Osteocyte (in vitro differentiated cells): ENCODE results near the gene RABGAP1L. TPM values are rescaled to one million over a fixed set of nuclear protein-coding genes. Genes with fewer than 3 reads are reported as not detected.

ENCODE experiments used
- DNase-seq: peaks from one replicate; pipeline ENCODE4 v3.0.0; 2021; ENCODE audit warnings: mixed read lengths; ENCODE audit not compliant: unreplicated experiment; ENCODE audit errors: extremely low spot score
- H3K27ac Mint-ChIP-seq: one replicate; pipeline ENCODE4 v1.8.0; 2021; ENCODE audit warnings: mild to moderate bottlenecking, mixed read lengths; ENCODE audit not compliant: unreplicated experiment
- H3K27me3 Mint-ChIP-seq: one replicate; pipeline ENCODE4 v1.8.0; 2021; ENCODE audit warnings: mixed read lengths; ENCODE audit not compliant: unreplicated experiment
- H3K36me3 Mint-ChIP-seq: one replicate; pipeline ENCODE4 v1.8.0; 2021; ENCODE audit warnings: mixed read lengths; ENCODE audit not compliant: unreplicated experiment
- H3K4me1 Mint-ChIP-seq: one replicate; pipeline ENCODE4 v1.8.0; 2021; ENCODE audit warnings: mixed read lengths; ENCODE audit not compliant: unreplicated experiment
- H3K4me3 Mint-ChIP-seq: one replicate; pipeline ENCODE4 v1.8.0; 2021; ENCODE audit warnings: mild to moderate bottlenecking, moderate library complexity, mixed read lengths; ENCODE audit not compliant: unreplicated experiment
- H3K9me3 Mint-ChIP-seq: one replicate; pipeline ENCODE4 v1.8.0; 2021; ENCODE audit warnings: mixed read lengths; ENCODE audit not compliant: unreplicated experiment
- CTCF ChIP-seq: fragments of 200-600 bp; sonication (generic); IDR thresholded peaks from 2 replicates; pipeline ENCODE4 v1.5.0; 2021; ENCODE audit warnings: antibody characterized with exemption, mild to moderate bottlenecking, moderate library complexity
- total RNA-seq: library from RNA; stranded (reverse); gene quantifications from 2 replicates; pipeline ENCODE4 v1.2.1, GENCODE V29; 2021

RABGAP1L gene
- total RNA-seq, 1 donor from 2014 or later, result 29.3 TPM

- H3K4me3 Mint-ChIP-seq, result no peak overlapping the region
- H3K27ac Mint-ChIP-seq, result no peak overlapping the region
- no peaks in the 10 kb centered on the region for H3K36me3 Mint-ChIP-seq
- H3K4me1 Mint-ChIP-seq, result peaks cover 1% of the 10 kb centered on the region
- H3K27me3 Mint-ChIP-seq, result no peaks in the 10 kb centered on the region
- no peaks in the 10 kb centered on the region for H3K9me3 Mint-ChIP-seq
- TF ChIP-seq CTCF, result no peak
- DNase-seq, result no peak
Observed at GRCh38 chr1:174988539-174988938, 829.2 kb downstream of the RABGAP1L start.

- Mint-ChIP-seq H3K9me3 (no peaks in the 10 kb centered on the region), H3K4me3 (no peak overlapping the region), H3K4me1 (peaks cover 1% of the 10 kb centered on the region), H3K27ac (no peak overlapping the region), H3K27me3 (no peaks in the 10 kb centered on the region), H3K36me3 (no peaks in the 10 kb centered on the region)
- no peak for TF ChIP-seq CTCF
- no peak for DNase-seq
Observed at GRCh38 chr1:174988986-174989385, 829.7 kb downstream of the RABGAP1L start.

GRCh38 chr1:174989536-174990220 lies 830.4 kb downstream of the RABGAP1L start:
- no peak overlapping the region for H3K4me3 Mint-ChIP-seq
- H3K36me3 Mint-ChIP-seq, result no peaks in the 10 kb centered on the region
- no peak for DNase-seq
- no peaks in the 10 kb centered on the region for H3K27me3 Mint-ChIP-seq
- no peaks in the 10 kb centered on the region for H3K9me3 Mint-ChIP-seq
- peak overlapping the region; percentile 47 for H3K27ac Mint-ChIP-seq
- TF ChIP-seq CTCF, result no peak
- peaks cover 1% of the 10 kb centered on the region for H3K4me1 Mint-ChIP-seq

GRCh38 chr1:174990382-174990999 lies 831.2 kb downstream of the RABGAP1L start:
- Mint-ChIP-seq H3K9me3 (no peaks in the 10 kb centered on the region), H3K27ac (peak overlapping the region; percentile 71), H3K4me1 (peaks cover 5% of the 10 kb centered on the region), H3K36me3 (no peaks in the 10 kb centered on the region), H3K4me3 (peak overlapping the region; percentile 57), H3K27me3 (no peaks in the 10 kb centered on the region)
- TF ChIP-seq CTCF, result no peak
- no peak for DNase-seq

GRCh38 chr1:174991473-174991872 lies 832.2 kb downstream of the RABGAP1L start:
- H3K36me3 Mint-ChIP-seq, result no peaks in the 10 kb centered on the region
- peaks cover 11% of the 10 kb centered on the region for H3K4me1 Mint-ChIP-seq
- no peaks in the 10 kb centered on the region for H3K27me3 Mint-ChIP-seq
- H3K27ac Mint-ChIP-seq, result no peak overlapping the region
- no peak overlapping the region for H3K4me3 Mint-ChIP-seq
- no peak for TF ChIP-seq CTCF
- no peaks in the 10 kb centered on the region for H3K9me3 Mint-ChIP-seq
- DNase-seq, result no peak
